IMR-90 (cell line): Measurements from ENCODE around the gene HRC. TPM values are rescaled to one million over a fixed set of nuclear protein-coding genes. Genes with fewer than 3 reads are reported as not detected.

Experiments
- ATAC-seq: fragments of 200-7000 bp; cut with Tn5 transposase; 2 replicates; pipeline ENCODE4 v1.9.1; 2020; ENCODE audit warnings: low read depth, mild to moderate bottlenecking, moderate library complexity
- BruUV-seq: library from RNA; stranded (reverse); fragments of 400-500 nt; replicated peaks from 2 replicates; lab custom pipeline; 2021; lab: Mats Ljungman, UMichigan
- CTCF ChIA-PET: fragments of 300-600 bp; formaldehyde crosslinking; extraction: SDS; loops from one replicate; lab custom pipeline; 2021; ENCODE audit warnings: antibody characterized with exemption; lab: Yijun Ruan, JAX
- POLR2A ChIA-PET: fragments of 300-600 bp; sonication (Branson Sonifier 250); formaldehyde crosslinking; loops from one replicate; lab custom pipeline; 2022; ENCODE audit warnings: antibody characterized with exemption; ENCODE audit not compliant: unreplicated experiment; lab: Charles Lee
- DNase-seq: peaks from one replicate; pipeline ENCODE4 v3.0.0; 2013
- H2AFZ ChIP-seq: replicated peaks from 2 replicates; pipeline ENCODE3; 2013; ENCODE audit warnings: low read length, mild to moderate bottlenecking; ENCODE audit not compliant: poor library complexity
- H2AK5ac ChIP-seq: 2 replicates; pipeline ENCODE4 v1.6.1; 2013; ENCODE audit warnings: low read depth, low read length, inconsistent platforms
- H2AK9ac ChIP-seq: replicated peaks from 2 replicates; pipeline ENCODE3; 2013; ENCODE audit warnings: mild to moderate bottlenecking, low read depth, low read length, moderate library complexity; ENCODE audit not compliant: poor library complexity
- H2BK120ac ChIP-seq: 2 replicates; pipeline ENCODE4 v1.6.1; 2013; ENCODE audit warnings: low read depth, low read length, inconsistent platforms
- H2BK15ac ChIP-seq: 3 replicates; pipeline ENCODE4 v1.6.1; 2013; ENCODE audit warnings: low read depth, low read length, inconsistent platforms
- H2BK20ac ChIP-seq: 2 replicates; pipeline ENCODE4 v1.6.1; 2013; ENCODE audit warnings: low read depth, mild to moderate bottlenecking, inconsistent platforms, low read length, moderate library complexity
- H2BK5ac ChIP-seq: 2 replicates; pipeline ENCODE4 v1.6.1; 2013; ENCODE audit warnings: mild to moderate bottlenecking, low read depth, low read length, inconsistent platforms; ENCODE audit not compliant: poor library complexity, severe bottlenecking
- H3K14ac ChIP-seq: replicated peaks from 2 replicates; pipeline ENCODE4 v1.6.1; 2013; ENCODE audit warnings: low read depth, low read length, inconsistent platforms
- H3K18ac ChIP-seq: 2 replicates; pipeline ENCODE4 v1.6.1; 2013; ENCODE audit warnings: low read depth, low read length, control low read depth
- H3K23ac ChIP-seq: 2 replicates; pipeline ENCODE4 v1.6.1; 2013; ENCODE audit warnings: low read depth, low read length, inconsistent platforms
- H3K27ac ChIP-seq: 2 replicates; pipeline ENCODE4 v1.5.1; 2013; ENCODE audit warnings: mild to moderate bottlenecking, control low read depth, low read length; ENCODE audit not compliant: insufficient read depth
- H3K27me3 ChIP-seq: 2 replicates; pipeline ENCODE4 v1.6.1; 2013; ENCODE audit warnings: low read length; ENCODE audit not compliant: control insufficient read depth, insufficient read depth
- H3K36me3 ChIP-seq: 2 replicates; pipeline ENCODE4 v1.6.1; 2013; ENCODE audit warnings: low read length, mixed read lengths; ENCODE audit not compliant: control insufficient read depth, insufficient read depth
- H3K4ac ChIP-seq: 2 replicates; pipeline ENCODE4 v1.6.1; 2013; ENCODE audit warnings: low read depth, low read length, inconsistent platforms
- H3K4me1 ChIP-seq: 2 replicates; pipeline ENCODE4 v1.6.1; 2013; ENCODE audit warnings: low read length, mixed read lengths; ENCODE audit not compliant: control insufficient read depth, insufficient read depth
- H3K4me2 ChIP-seq: 2 replicates; pipeline ENCODE4 v1.6.1; 2013; ENCODE audit warnings: low read depth, mild to moderate bottlenecking, control low read depth, low read length, moderate library complexity
- H3K4me3 ChIP-seq: 2 replicates; pipeline ENCODE4 v1.5.1; 2013; ENCODE audit warnings: low read depth, mild to moderate bottlenecking, control low read depth, low read length, moderate library complexity; ENCODE audit not compliant: insufficient read depth
- H3K56ac ChIP-seq: 2 replicates; pipeline ENCODE4 v1.6.1; 2013; ENCODE audit warnings: low read length, inconsistent platforms; ENCODE audit not compliant: insufficient read depth; ENCODE audit errors: extremely low read depth
- H3K79me1 ChIP-seq, 2 experiments: 2 replicates each; pipeline ENCODE4 v1.6.1; 2013; ENCODE audit warnings: low read length in 2 of 2, inconsistent platforms in 1 of 2, low read depth in 1 of 2
- H3K9ac ChIP-seq: 2 replicates; pipeline ENCODE4 v1.6.1; 2013; ENCODE audit warnings: low read depth, low read length, control low read depth
- H3K9me1 ChIP-seq: 2 replicates; pipeline ENCODE4 v1.6.1; 2013; ENCODE audit warnings: low read length, inconsistent platforms; ENCODE audit not compliant: insufficient read depth
- H3K9me3 ChIP-seq: 2 replicates; pipeline ENCODE4 v1.6.1; 2013; ENCODE audit warnings: low read length; ENCODE audit not compliant: control insufficient read depth, insufficient read depth
- H4K20me1 ChIP-seq: 2 replicates; pipeline ENCODE4 v1.6.1; 2013; ENCODE audit warnings: low read length, inconsistent platforms; ENCODE audit not compliant: insufficient read depth
- H4K5ac ChIP-seq: 2 replicates; pipeline ENCODE4 v1.6.1; 2013; ENCODE audit warnings: mild to moderate bottlenecking, low read depth, low read length, control low read depth
- H4K8ac ChIP-seq, 2 experiments: 2 replicates each; pipeline ENCODE4 v1.6.1; 2013; ENCODE audit warnings: low read depth in 2 of 2, low read length in 2 of 2, control low read depth in 1 of 2, inconsistent platforms in 1 of 2
- H4K91ac ChIP-seq: 2 replicates; pipeline ENCODE4 v1.6.1; 2013; ENCODE audit warnings: low read depth, low read length, inconsistent platforms; ENCODE audit not compliant: insufficient read depth
- BHLHE40 ChIP-seq: fragments of 150-350 bp; IDR thresholded peaks from 2 replicates; pipeline ENCODE4 v1.6.1; 2016; ENCODE audit warnings: mild to moderate bottlenecking, low read depth, low read length
- CEBPB ChIP-seq: IDR thresholded peaks from 2 replicates; pipeline ENCODE4 v1.6.1; 2012; ENCODE audit warnings: low read depth, low read length, improper control_type of control experiment
- CHD1 ChIP-seq: IDR thresholded peaks from 2 replicates; pipeline ENCODE4 v1.6.1; 2012; ENCODE audit warnings: low read depth, low read length, improper control_type of control experiment
- CTCF ChIP-seq: conservative IDR thresholded peaks from 2 replicates; pipeline ENCODE4 v1.5.1; 2012; ENCODE audit warnings: mild to moderate bottlenecking, low read depth, low read length, improper control_type of control experiment
- ELK1 ChIP-seq: fragments of 150-350 bp; IDR thresholded peaks from 2 replicates; pipeline ENCODE4 v1.6.1; 2016; ENCODE audit warnings: low read depth, mild to moderate bottlenecking, low read length, moderate library complexity, borderline replicate concordance
- FOS ChIP-seq: fragments of 150-350 bp; IDR thresholded peaks from 2 replicates; pipeline ENCODE4 v1.6.1; 2016; ENCODE audit warnings: low read depth, low read length
- MAZ ChIP-seq: IDR thresholded peaks from 2 replicates; pipeline ENCODE4 v1.6.1; 2012; ENCODE audit warnings: low read depth, mild to moderate bottlenecking, low read length, improper control_type of control experiment, moderate library complexity, borderline replicate concordance
- MXI1 ChIP-seq: IDR thresholded peaks from 2 replicates; pipeline ENCODE4 v1.6.1; 2012; ENCODE audit warnings: low read depth, mild to moderate bottlenecking, low read length, moderate library complexity, borderline replicate concordance
- NFE2L2 ChIP-seq: fragments of 150-350 bp; IDR thresholded peaks from 2 replicates; pipeline ENCODE4 v1.6.1; 2016; ENCODE audit warnings: low read depth, mild to moderate bottlenecking, low read length
- POLR2A ChIP-seq: IDR thresholded peaks from 2 replicates; pipeline ENCODE4 v1.6.1; 2012; ENCODE audit warnings: mild to moderate bottlenecking, low read depth, low read length
- RCOR1 ChIP-seq: IDR thresholded peaks from 2 replicates; pipeline ENCODE4 v1.6.1; 2012; ENCODE audit warnings: mild to moderate bottlenecking, low read length, improper control_type of control experiment; ENCODE audit not compliant: insufficient replicate concordance
- RFX5 ChIP-seq: IDR thresholded peaks from 2 replicates; pipeline ENCODE4 v1.8.0; 2012; ENCODE audit warnings: low read depth, mild to moderate bottlenecking, low read length, moderate library complexity
- USF2 ChIP-seq: fragments of 150-350 bp; IDR thresholded peaks from 2 replicates; pipeline ENCODE4 v1.6.1; 2017; ENCODE audit warnings: mild to moderate bottlenecking, antibody characterized with exemption, low read length, low read depth
- WGBS, 2 experiments: methylation state at CpG; one replicate each; pipeline versions ENCODE4 v1.1.5 to v1.1.7; 2013; ENCODE audit warnings: missing lambda C conversion rate in 2 of 2; ENCODE audit not compliant: insufficient read length in 1 of 2; ENCODE audit errors: extremely low coverage in 2 of 2; 5-methylcytosine and 5-hydroxymethylcytosine counted together
- dilution Hi-C: fragments of 300-500 bp; cut with HindIII; formaldehyde crosslinking; loops from one replicate; pipeline ENCODE4 v1.14.3; 2018; ENCODE audit warnings: low sequenced_read_pairs; ENCODE audit not compliant: unreplicated experiment
- in situ Hi-C: fragments of 300-500 bp; cut with MboI; formaldehyde crosslinking; loops from 3 replicates; pipeline ENCODE4 v1.14.3; 2019; ENCODE audit warnings: low sequenced_read_pairs, inconsistent platforms, mixed read lengths
- intact Hi-C: fragments of 100-400 bp; cut with micrococcal nuclease; formaldehyde crosslinking; loops from 2 replicates; pipeline ENCODE4 v1.10.0; 2022
- polyA plus RNA-seq, 3 experiments: library from polyadenylated mRNA; depleted of rRNA; stranded (reverse); fragments of >200 nt; gene quantifications; 2 replicates each; pipeline ENCODE4 v1.2.3, GENCODE V29; 2012; ENCODE audit warnings: low replicate concordance in 1 of 3
- total RNA-seq: library from RNA; depleted of rRNA; stranded (reverse); fragments of >200 nt; gene quantifications from 2 replicates; pipeline ENCODE4 v1.2.3, GENCODE V29; 2012

HRC gene
- total and polyA plus RNA-seq, 2 of the 4 experiments (the other 2 are of a cell fraction) = 0.03 TPM; not detected in 1

GRCh38 chr19:49153167-49153809 lies 1.9 kb downstream of the HRC start:
- H3K14ac ChIP-seq = no peak overlapping the region
- no peak overlapping the region for H2BK120ac ChIP-seq
- H3K18ac ChIP-seq = no peak overlapping the region
- in situ Hi-C loops (no loop called here), dilution Hi-C loops (no loop called here), intact Hi-C loops (no loop called here)
- H3K4ac ChIP-seq = no peak overlapping the region
- WGBS, 2 experiments = 60% methylated on average over 1 of the region's 10 CpGs; no CpG with 5 or more reads in 1 of the 2 experiments
- H4K20me1 ChIP-seq = no peaks in the 10 kb centered on the region
- ChIA-PET POLR2A (no interaction called here), CTCF (no interaction called here)
- no peak for TF ChIP-seq BHLHE40
- no peak for TF ChIP-seq MXI1
- TF ChIP-seq RFX5 = no peak
- TF ChIP-seq CEBPB = no peak
- no peak for TF ChIP-seq MAZ
- TF ChIP-seq USF2 = no peak
- TF ChIP-seq CHD1 = no peak
- TF ChIP-seq POLR2A = no peak
- TF ChIP-seq ELK1 = no peak
- no peak for TF ChIP-seq NFE2L2
- TF ChIP-seq RCOR1 = no peak
- no peak for TF ChIP-seq CTCF
- no peak for TF ChIP-seq FOS
- peaks cover 5 to 14% of the 10 kb centered on the region in 2 experiments; a peak in 3 of 4 replicates for H3K79me1 ChIP-seq
- H4K91ac ChIP-seq = no peak overlapping the region
- no peak overlapping the region for H3K4me2 ChIP-seq
- H3K27ac ChIP-seq = no peak overlapping the region
- no peak overlapping the region for H3K4me3 ChIP-seq
- no peak overlapping the region for H3K56ac ChIP-seq
- H4K5ac ChIP-seq = no peak overlapping the region
- no peaks in the 10 kb centered on the region for H3K9me3 ChIP-seq
- no peak overlapping the region for H2AK5ac ChIP-seq
- BruUV-seq = no TSS peak
- H3K9ac ChIP-seq = no peak overlapping the region
- no peak overlapping the region for H2BK5ac ChIP-seq
- ATAC-seq (no peak), DNase-seq (no peak)
- H3K9me1 ChIP-seq = 0 out of 2 replicates have a peak, but pooled peaks cover 1% of the 10 kb centered on the region
- no peak overlapping the region for H2AK9ac ChIP-seq
- H2AFZ ChIP-seq = no peak overlapping the region
- H3K23ac ChIP-seq = no peak overlapping the region
- H3K27me3 ChIP-seq = peaks cover 8% of the 10 kb centered on the region; the same call in 1 of the 2 replicates
- H2BK15ac ChIP-seq = no peak overlapping the region
- no peaks in the 10 kb centered on the region for H3K36me3 ChIP-seq
- H3K4me1 ChIP-seq = peaks cover 4% of the 10 kb centered on the region; the same call in 1 of the 2 replicates
- H2BK20ac ChIP-seq = no peak overlapping the region
- H4K8ac ChIP-seq = no peak overlapping the region
